ENCODE data around the gene DERL2.

DNA sequence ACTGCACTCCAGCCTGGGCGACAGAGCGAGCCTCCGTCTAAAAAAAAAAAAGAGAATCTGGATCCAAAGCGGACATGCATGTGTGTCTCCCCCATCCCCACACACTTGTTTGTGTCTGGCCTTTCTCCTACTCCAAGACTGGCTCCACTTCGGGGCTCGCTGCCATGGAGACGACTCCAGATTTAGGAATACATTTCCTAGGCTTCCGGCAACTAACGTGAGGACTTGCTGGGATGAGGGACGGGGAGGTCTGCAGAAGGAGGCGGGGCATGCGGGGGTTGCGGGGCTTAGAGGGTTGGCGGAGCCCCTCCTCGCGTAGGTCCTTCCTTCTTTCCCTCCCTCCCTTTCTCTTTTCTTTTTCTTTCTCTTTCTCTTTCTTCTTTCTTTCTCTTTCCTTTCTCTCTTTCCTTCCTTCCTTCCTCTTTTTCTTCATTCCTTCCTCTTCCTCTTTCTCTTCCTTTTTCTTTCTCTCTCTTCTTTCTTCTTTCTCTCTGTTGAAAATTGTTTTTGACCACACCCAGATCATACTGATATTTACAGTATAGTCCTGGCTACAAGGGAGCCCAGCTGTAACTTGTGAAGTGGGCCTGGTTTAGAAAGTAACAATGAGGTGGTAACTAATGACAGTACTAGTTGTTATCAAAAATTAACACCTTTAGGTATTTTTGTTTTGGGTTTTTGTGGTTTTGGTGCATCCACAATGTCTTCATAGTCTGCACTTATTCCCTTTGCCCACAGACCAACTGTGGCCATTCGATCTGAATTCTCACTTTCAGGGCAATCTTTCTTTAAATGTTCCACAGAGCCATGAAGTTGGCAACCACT lies 25.6 kb upstream of the DERL2 start:
- TF ChIP-seq, protein P1, sequence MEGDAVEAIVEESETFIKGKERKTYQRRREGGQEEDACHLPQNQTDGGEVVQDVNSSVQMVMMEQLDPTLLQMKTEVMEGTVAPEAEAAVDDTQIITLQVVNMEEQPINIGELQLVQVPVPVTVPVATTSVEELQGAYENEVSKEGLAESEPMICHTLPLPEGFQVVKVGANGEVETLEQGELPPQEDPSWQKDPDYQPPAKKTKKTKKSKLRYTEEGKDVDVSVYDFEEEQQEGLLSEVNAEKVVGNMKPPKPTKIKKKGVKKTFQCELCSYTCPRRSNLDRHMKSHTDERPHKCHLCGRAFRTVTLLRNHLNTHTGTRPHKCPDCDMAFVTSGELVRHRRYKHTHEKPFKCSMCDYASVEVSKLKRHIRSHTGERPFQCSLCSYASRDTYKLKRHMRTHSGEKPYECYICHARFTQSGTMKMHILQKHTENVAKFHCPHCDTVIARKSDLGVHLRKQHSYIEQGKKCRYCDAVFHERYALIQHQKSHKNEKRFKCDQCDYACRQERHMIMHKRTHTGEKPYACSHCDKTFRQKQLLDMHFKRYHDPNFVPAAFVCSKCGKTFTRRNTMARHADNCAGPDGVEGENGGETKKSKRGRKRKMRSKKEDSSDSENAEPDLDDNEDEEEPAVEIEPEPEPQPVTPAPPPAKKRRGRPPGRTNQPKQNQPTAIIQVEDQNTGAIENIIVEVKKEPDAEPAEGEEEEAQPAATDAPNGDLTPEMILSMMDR (conservative IDR thresholded peaks at IDR 0.05; ENCODE audit: low read depth in 2 of 2) = no peak
- peak; percentile 42; the same call in 1 of the 2 replicates for TF ChIP-seq POLR2AphosphoS5 (IDR thresholded peaks at IDR 0.05; ENCODE audit: low read depth)

All from GM23338 (cell line).